Astrocyte of the cerebellum (primary cell): ENCODE results near the gene INTS4.
A peak's percentile ranks its signal among the peaks of the same experiment; 100 is the strongest.

ENCODE experiments used
- DNase-seq: peaks from one replicate; pipeline ENCODE4 v3.0.0-alpha.2; 2011; ENCODE audit warnings: low read depth
- H3K4me3 ChIP-seq: 2 replicates; pipeline ENCODE4 v1.5.1; 2011; ENCODE audit warnings: mild to moderate bottlenecking, low read depth, low read length, moderate library complexity
- in situ Hi-C: cut with HindIII; loops from 2 replicates; pipeline ENCODE4 v1.10.0; 2017; ENCODE audit warnings: low sequenced_read_pairs
- TF ChIP-seq, protein P1 (sequence below): IDR thresholded peaks from 2 replicates; pipeline ENCODE4 v1.5.1; 2012; ENCODE audit warnings: low read length, low read depth, moderate library complexity, mild to moderate bottlenecking; ENCODE audit errors: missing control alignments

The INTS4 gene

DNA sequence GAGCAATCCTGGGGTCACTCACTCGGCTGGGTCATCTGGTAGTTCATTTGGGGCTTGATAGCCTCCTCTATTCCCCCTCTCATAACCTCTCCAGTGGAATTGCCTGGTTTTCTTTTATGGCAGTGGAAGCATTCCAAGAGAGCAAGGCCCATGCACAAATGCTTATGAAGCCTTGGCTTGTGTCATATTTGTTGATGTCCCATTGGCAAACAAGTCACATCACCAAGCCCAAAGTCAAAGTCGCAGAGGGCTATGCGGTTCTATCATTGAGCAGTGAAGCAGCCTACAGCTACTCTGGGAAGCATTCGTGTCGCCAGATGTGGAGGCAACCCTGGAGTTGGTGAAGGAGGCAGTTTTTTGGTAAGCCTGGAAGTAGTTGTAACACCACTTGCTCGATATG is 16.3 kb upstream of the INTS4 start:
- H3K4me3 ChIP-seq, result no peak overlapping the region
- TF ChIP-seq, protein P1, sequence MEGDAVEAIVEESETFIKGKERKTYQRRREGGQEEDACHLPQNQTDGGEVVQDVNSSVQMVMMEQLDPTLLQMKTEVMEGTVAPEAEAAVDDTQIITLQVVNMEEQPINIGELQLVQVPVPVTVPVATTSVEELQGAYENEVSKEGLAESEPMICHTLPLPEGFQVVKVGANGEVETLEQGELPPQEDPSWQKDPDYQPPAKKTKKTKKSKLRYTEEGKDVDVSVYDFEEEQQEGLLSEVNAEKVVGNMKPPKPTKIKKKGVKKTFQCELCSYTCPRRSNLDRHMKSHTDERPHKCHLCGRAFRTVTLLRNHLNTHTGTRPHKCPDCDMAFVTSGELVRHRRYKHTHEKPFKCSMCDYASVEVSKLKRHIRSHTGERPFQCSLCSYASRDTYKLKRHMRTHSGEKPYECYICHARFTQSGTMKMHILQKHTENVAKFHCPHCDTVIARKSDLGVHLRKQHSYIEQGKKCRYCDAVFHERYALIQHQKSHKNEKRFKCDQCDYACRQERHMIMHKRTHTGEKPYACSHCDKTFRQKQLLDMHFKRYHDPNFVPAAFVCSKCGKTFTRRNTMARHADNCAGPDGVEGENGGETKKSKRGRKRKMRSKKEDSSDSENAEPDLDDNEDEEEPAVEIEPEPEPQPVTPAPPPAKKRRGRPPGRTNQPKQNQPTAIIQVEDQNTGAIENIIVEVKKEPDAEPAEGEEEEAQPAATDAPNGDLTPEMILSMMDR, result no peak
- in situ Hi-C loops, result no loop called here
- DNase-seq, result no peak

DNA sequence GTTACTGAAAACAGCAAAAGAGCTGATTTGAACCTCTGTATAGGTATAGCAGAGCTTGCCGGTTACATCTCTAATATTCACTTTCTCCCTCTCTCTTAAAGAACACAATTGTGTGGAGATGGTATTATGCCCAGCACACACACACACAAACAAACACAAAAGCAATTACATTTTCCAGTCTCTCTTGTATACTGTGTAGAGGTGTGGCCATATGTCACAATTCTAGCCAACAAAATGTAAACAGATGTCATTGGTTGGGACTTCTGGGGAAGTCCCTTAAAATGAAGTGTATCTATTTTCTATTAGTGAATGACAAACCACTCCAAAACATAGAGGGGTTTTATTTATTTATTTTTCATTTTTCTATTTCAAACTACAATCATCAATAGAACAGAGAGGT is 15.8 kb upstream of the INTS4 start:
- TF ChIP-seq, protein P1, result no peak
- H3K4me3 ChIP-seq, result no peak overlapping the region
- in situ Hi-C loops, result no loop called here
- DNase-seq, result no peak

DNA sequence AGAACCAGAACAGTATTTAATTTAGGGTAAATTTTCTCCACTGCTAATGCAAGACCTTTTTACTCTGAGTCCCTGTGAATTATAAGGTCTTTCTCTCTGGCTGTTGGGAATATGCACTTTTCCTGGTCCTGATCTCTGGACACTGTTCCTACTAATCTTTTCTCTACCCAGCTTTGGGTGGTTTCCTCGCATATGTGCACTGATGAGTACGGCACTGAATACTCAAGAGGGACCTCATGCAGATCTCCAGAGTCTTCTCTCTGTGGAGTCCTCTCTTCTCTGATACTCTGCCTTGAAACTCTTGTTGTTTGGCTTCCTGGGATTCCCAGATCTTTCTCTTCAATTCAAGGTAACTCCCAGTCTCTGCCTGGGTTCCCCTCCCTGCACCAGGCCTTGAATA is 14.6 kb upstream of the INTS4 start:
- in situ Hi-C loops, result no loop called here
- no peak overlapping the region for H3K4me3 ChIP-seq
- TF ChIP-seq, protein P1, result no peak
- no peak for DNase-seq

DNA sequence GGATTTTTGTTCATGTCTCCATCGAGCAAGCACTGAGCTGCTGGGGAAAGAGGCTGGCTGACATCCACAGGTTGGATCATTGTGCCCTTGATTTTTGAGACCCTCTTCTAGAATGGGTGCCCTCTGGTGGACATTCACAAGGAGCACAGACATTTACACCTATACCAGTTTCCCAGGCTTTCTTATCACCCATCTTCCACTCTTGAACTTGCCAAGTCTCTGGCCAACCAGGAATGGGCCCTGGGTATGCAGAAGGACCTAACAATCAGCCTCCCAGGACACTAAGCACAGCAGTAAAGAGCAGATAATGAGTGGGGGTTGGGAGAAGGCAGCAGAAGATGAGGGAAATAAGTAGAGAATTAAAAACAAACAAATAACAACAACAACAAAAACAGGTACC is 5.7 kb upstream of the INTS4 start:
- TF ChIP-seq, protein P1, result peak; percentile 71
- DNase-seq, result peak; percentile 70
- no peak overlapping the region for H3K4me3 ChIP-seq
- in situ Hi-C loops, result no loop called here

DNA sequence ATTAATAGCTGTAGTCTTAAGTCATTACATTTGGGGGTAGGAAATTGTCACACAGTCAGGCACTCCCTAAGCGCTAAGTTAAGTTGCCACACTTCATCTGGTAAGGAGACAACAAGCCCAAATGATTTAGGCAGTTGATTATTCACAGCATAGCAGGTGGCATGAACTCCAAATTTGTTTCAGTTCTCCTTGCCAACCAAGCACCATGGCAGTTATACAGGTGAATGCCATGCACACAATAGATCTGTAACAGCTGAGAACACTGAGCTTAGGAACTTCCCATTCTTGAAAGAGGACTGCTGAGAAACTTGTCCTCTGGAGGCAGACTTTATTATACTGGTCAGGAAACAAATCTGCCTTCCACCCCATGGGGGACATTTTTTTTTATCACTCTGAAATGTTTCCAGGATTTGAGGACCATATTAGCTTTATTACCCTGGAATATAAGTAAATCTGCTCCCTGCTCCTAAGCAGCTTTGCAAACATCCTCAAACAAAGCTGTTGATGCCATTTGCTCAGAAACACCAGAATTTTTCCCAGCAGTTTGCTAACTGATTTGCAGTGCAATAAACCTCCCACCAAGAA is 5.1 kb upstream of the INTS4 start:
- TF ChIP-seq, protein P1, result no peak
- DNase-seq, result no peak
- in situ Hi-C loops, result no loop called here
- H3K4me3 ChIP-seq, result no peak overlapping the region

DNA sequence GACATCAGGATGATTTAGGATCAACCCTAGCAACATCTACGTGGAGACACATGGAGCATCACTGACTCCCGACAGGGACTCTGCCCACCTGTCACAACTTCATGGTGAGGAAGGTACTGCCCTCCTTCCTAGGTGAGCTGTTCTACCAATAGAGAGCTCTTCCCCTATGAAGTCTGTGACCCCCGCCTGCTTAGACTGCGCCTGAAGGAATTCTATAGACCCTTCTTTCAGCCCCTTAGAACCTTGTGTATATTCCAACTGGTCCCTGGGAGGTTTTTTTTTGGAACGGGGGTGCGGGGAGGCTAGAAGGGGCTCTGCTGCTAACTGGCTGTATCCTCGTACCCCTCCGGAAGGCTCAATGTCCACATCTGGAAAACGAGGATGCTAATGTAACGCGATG is 566 bp downstream of the INTS4 start:
- no peak for DNase-seq
- peak overlapping the region; percentile 91 for H3K4me3 ChIP-seq
- in situ Hi-C loops, result no loop called here
- TF ChIP-seq, protein P1, result no peak
